GM23248 (cell line): Measurements from ENCODE around the gene ASAP2.

Experiments used
- EZH2 ChIP-seq: fragments of 200-600 bp; sonication (generic); IDR thresholded peaks from 2 replicates; pipeline ENCODE4 v1.6.1; 2018; ENCODE audit warnings: antibody characterized with exemption, mild to moderate bottlenecking; ENCODE audit not compliant: insufficient read depth, poor library complexity, severe bottlenecking
- EZH2phosphoT487 ChIP-seq: fragments of 200-600 bp; sonication (generic); IDR thresholded peaks from 2 replicates; pipeline ENCODE4 v1.6.1; 2018; ENCODE audit warnings: antibody characterized with exemption, moderate library complexity, mild to moderate bottlenecking, low read depth; ENCODE audit not compliant: insufficient read depth

DNA sequence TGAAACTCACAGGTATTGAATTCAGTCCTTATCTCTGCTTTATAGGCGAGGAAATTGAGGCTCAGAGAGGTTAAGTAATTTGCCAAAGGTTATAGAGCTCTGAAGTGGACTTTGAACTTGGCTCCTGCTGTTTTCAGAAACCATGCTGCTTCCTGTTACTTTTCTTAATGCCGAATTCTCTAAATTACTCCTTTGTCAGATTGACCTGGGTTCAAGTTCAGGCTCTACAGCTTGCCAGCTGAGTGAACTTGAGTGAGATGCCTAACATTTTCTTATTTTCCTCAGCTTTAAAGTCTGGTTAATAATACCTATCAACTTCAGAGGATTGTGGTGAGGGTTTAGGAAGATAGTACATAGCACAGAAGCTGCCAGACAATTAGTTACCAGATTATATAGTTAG is 3.4 kb downstream of the ASAP2 start:
- TF ChIP-seq EZH2 (no peak), EZH2phosphoT487 (no peak)
